M059J (cell line): ENCODE measurements around the gene CDYL2. TPM values are rescaled to one million over a fixed set of nuclear protein-coding genes. Genes with fewer than 3 reads are reported as not detected.
A peak's percentile ranks its signal among the peaks of the same experiment; 100 is the strongest.
"Not testable (repeated sequence)": the region's sequence is repeated elsewhere in the genome, so short reads cannot be mapped to it uniquely, and the experiment has no call there.

Source experiments
- DNase-seq: peaks from one replicate; pipeline ENCODE4 v3.0.0-alpha.2; 2012; ENCODE audit warnings: low read depth
- total RNA-seq: library from RNA; depleted of rRNA; stranded (reverse); fragments of >200 nt; shearing (Covaris generic); gene quantifications from 2 replicates; pipeline ENCODE4 v1.2.3, GENCODE V29; 2014; rRNA removed

The CDYL2 gene
- total RNA-seq = 10.1 and 11.1 TPM in 2 replicates

GRCh38 chr16:80804526-80805383, at the start of gene CDYL2:
TSS of gene CDYL2 (minus strand) at chr16:80804598. CDS start at chr16:80804173, 425 bp downstream.
- peak; percentile 28 for DNase-seq

- peak; percentile 51 for DNase-seq
Measured at GRCh38 chr16:80852261-80852872, 48.0 kb upstream of the CDYL2 start.

GRCh38 chr16:80851831-80852230, 47.4 kb upstream of the CDYL2 start:
- DNase-seq = no peak

GRCh38 chr16:80850757-80851156, 46.4 kb upstream of the CDYL2 start:
- no peak for DNase-seq

GRCh38 chr16:80848862-80849261, 44.5 kb upstream of the CDYL2 start:
- no peak for DNase-seq

DNA sequence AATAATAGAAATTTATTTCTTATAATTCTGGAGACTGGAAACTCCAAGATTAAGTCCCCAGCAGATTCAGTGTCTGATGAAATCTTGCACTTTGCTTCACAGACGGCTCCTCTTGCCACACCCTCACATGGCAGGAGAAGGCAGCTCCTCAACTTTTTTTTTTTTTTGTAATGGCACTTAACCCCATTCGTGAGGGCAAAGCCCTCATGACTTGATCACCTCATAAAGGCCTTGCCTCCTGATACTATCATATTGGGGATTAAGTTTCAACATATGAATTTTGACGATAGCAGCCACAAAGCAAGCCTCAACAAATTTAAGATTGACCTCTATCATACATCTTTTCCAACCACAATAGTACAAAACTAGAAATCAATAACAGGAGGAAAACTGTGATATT, 42.3 kb upstream of the CDYL2 start:
- DNase-seq = no peak

- no peak for DNase-seq
Measured at GRCh38 chr16:80846275-80846674, 41.9 kb upstream of the CDYL2 start.

GRCh38 chr16:80844395-80844794, 40.0 kb upstream of the CDYL2 start:
- no peak for DNase-seq

DNA sequence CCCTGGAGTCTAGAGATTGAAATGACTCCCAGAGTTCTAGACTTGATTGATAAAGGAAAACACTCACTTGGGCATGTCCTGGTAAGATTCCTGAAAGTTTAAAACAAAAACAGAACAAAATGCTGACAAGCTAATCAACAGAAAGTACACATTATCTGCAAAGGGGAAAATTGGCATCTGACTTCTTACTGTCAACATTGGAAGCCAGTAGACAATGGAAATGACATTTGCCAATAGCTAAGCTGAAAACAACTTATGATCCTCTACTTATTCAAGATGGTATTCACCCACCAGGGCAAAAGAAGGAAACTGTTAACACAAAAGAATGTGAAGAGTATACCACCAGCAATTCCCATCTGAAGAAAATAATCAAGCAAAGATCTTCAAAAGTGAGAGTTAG, 36.8 kb upstream of the CDYL2 start:
- DNase-seq = no peak

- DNase-seq = peak; percentile 68
Measured at GRCh38 chr16:80837533-80838147, 33.2 kb upstream of the CDYL2 start.

DNA sequence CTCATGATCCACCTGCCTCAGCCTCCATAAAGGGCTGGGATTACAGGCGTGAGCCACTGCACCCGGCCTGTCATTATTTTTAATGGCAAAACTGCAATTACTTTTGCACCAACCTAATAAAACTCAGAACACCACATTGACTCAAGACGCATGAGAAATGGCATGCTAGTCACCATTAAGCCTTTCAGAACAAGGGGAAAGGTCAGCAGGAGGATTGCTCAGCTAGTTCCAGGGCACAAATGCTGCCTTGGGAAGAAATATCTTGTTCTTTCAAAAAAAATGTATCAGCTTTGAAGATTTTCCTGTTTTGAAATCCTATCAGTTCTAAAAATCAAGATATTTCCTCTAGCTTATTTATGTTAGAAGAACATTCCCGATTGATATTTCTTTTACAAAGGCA, 32.4 kb upstream of the CDYL2 start:
- peak; percentile 68 for DNase-seq

- DNase-seq = no peak
Measured at GRCh38 chr16:80836202-80836601, 31.8 kb upstream of the CDYL2 start.

- no peak for DNase-seq
Measured at GRCh38 chr16:80831039-80831438, 26.6 kb upstream of the CDYL2 start.

- DNase-seq = no peak
Measured at GRCh38 chr16:80828495-80828894, 24.1 kb upstream of the CDYL2 start.

DNA sequence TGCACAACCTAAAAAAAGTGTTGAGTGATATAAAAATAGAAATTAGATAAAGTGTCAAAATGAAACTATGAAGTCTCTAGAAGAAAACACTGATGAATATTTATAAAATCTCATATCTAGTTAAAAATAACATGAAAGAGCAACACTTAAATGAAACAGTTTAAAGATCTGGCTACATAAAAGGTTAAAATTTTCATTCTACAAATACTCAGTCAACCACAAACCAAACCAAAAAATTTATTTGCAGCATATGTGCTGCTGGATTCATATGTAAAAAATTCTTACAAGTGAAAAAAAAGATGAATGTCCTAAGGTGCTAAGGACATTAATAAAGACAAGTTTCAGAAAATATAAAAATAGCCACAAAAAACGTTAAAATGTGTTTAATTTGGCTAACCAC, 22.6 kb upstream of the CDYL2 start:
- DNase-seq = no peak

GRCh38 chr16:80825365-80825758, 21.0 kb upstream of the CDYL2 start:
- DNase-seq = no peak

DNA sequence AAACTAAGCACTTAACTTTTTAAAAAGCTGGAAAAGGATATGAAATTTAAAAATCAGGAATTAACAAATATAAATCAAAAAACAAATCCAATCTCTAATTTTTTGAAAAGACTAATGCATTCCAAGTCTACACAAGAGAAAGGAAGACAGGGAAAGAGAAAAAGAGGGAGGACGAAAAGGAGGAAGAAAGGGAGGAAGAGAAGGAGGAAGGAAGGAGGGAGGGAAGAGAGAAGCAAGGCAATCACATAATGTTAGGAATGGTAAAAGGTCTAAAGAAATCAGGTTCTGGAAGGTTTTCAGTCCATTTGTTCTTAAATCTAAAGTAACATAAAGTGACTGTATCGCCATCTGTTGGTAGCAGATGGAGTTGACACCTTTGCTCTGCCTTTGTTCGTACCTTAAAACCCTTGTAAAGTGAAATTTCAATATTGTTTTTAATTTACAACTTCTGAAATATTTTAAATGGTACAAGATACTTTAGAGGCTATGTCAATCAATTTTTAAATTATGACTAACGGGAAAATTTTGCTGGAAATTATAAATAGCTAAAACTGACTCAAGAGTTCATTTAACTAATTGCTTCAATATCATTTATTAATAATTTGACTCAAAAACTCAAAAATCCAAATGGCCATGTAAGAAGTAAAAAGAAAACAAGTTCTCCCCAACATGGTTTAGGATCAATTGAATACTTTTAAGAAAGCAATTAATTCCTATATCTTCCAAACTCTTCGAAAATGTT, 20.4 kb upstream of the CDYL2 start:
- peak; percentile 67 for DNase-seq

- no peak for DNase-seq
Measured at GRCh38 chr16:80819988-80820387, 15.6 kb upstream of the CDYL2 start.

- peak; percentile 7 for DNase-seq
Measured at GRCh38 chr16:80816356-80816755, 12.0 kb upstream of the CDYL2 start.

GRCh38 chr16:80815278-80815677, 10.9 kb upstream of the CDYL2 start:
- DNase-seq = not testable (repeated sequence)

- DNase-seq = no peak
Measured at GRCh38 chr16:80812593-80812992, 8.2 kb upstream of the CDYL2 start.

- no peak for DNase-seq
Measured at GRCh38 chr16:80809366-80809765, 5.0 kb upstream of the CDYL2 start.
